ENCODE results near the gene TERT. TPM values are rescaled to one million over a fixed set of nuclear protein-coding genes. Genes with fewer than 3 reads are reported as not detected.

Gene TERT
- total and polyA plus RNA-seq, 2 of the 8 experiments (the other 6 are each of a cell fraction or from before 2014, with no cell fraction given), result 13.1 to 23.1 TPM

DNA sequence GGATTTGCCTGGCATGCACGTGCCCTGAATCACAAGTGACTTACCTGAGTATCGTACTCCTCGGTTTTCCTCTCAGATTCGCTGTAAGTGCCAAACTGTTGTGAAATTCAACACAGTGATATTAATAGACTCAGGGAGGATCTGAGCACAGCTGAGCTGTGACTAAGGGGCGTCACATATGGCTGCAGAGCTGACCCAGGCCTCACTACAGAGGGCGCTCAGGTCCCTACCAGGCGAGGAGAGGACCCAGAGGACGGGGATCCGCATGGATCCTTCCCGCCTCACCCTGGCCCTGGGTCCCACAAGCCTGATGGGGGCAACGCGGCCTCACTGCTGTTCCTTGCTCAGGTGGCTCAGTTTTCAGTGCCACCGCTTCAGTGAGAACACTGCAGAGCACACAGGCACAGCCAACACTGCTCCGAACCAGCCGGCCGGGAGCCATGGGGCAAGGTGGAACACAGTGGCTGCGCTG lies 29.9 kb upstream of the TERT start:
- H2BK15ac ChIP-seq (ENCODE audit: low read length), result no peak overlapping the region

More for the DNA sequence above, 29.9 kb upstream of the TERT start:
- H2AFZ ChIP-seq (ENCODE audit: low read length), result no peak overlapping the region
- H3K4me3 ChIP-seq (ENCODE audit: extremely low read depth in 1 of 4, insufficient read depth in 2 of 4, low read depth in 3 of 4, low read length in 4 of 4), result no peak overlapping the region
- no peak overlapping the region for H2AK5ac ChIP-seq (ENCODE audit: low read depth, low read length)
- no peaks in the 10 kb centered on the region; the same call in none of the 2 replicates for H3K79me1 ChIP-seq (ENCODE audit: low read depth, low read length)
- no peak overlapping the region for H4K5ac ChIP-seq (ENCODE audit: insufficient read length, low read depth, low read length)
- H4K8ac ChIP-seq (ENCODE audit: extremely low read depth, insufficient read depth, low read length), result no peak overlapping the region
- WGBS, 2 experiments (ENCODE audit: extremely low coverage in 1 of 2, insufficient coverage in 1 of 2, insufficient read length in 1 of 2, insufficient replicate concordance in 2 of 2, low coverage in 1 of 2, low lambda C conversion rate in 2 of 2, missing lambda C conversion rate in 1 of 2), result 93% methylated on average over 17 of the region's 17 CpGs; no CpG with 5 or more reads in 1 of the 2 experiments
- no peaks in the 10 kb centered on the region for H3K23me2 ChIP-seq (ENCODE audit: low read depth, low read length)
- no peak overlapping the region; the same call in 1 of the 2 replicates for H2BK5ac ChIP-seq (ENCODE audit: low read depth, low read length)
- no peaks in the 10 kb centered on the region; a peak in 1 of 7 replicates for H3K4me1 ChIP-seq (replicated peaks in 1 of 4; ENCODE audit: control insufficient read depth in 3 of 4, insufficient read depth in 4 of 4, low read length in 3 of 4)
- TF ChIP-seq RNF2 (IDR thresholded peaks at IDR 0.05; ENCODE audit: borderline replicate concordance, low read depth, low read length, missing control alignments, poor library complexity, severe bottlenecking), result no peak
- TF ChIP-seq PHF8 (conservative IDR thresholded peaks at IDR 0.05; ENCODE audit: low read depth, low read length), result no peak
- TF ChIP-seq, protein P1, sequence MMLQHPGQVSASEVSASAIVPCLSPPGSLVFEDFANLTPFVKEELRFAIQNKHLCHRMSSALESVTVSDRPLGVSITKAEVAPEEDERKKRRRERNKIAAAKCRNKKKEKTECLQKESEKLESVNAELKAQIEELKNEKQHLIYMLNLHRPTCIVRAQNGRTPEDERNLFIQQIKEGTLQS (IDR thresholded peaks at IDR 0.05; ENCODE audit: insufficient read depth, low read depth, low read length), result no peak
- TF ChIP-seq, protein P2, sequence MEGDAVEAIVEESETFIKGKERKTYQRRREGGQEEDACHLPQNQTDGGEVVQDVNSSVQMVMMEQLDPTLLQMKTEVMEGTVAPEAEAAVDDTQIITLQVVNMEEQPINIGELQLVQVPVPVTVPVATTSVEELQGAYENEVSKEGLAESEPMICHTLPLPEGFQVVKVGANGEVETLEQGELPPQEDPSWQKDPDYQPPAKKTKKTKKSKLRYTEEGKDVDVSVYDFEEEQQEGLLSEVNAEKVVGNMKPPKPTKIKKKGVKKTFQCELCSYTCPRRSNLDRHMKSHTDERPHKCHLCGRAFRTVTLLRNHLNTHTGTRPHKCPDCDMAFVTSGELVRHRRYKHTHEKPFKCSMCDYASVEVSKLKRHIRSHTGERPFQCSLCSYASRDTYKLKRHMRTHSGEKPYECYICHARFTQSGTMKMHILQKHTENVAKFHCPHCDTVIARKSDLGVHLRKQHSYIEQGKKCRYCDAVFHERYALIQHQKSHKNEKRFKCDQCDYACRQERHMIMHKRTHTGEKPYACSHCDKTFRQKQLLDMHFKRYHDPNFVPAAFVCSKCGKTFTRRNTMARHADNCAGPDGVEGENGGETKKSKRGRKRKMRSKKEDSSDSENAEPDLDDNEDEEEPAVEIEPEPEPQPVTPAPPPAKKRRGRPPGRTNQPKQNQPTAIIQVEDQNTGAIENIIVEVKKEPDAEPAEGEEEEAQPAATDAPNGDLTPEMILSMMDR (IDR thresholded peaks at IDR 0.05; ENCODE audit: control extremely low read depth in 1 of 3, insufficient read depth in 1 of 3, low read depth in 1 of 3, low read length in 3 of 3), result peak in 2 of 3 experiments; percentile 27 to 28; a peak in 3 of 4 replicates
- TF ChIP-seq RAD21 (IDR thresholded peaks at IDR 0.05 in 1 of 2, conservative IDR thresholded peaks at IDR 0.05 in 1 of 2; ENCODE audit: low read depth in 2 of 2, low read length in 2 of 2), result peak; percentile 22 to 42; a peak in 3 of 4 replicates
- H4K91ac ChIP-seq (replicated peaks; ENCODE audit: insufficient read length, low read length), result no peak overlapping the region
- H2BK12ac ChIP-seq (ENCODE audit: low read depth, low read length), result 0 out of 2 replicates have a peak overlapping the region, but pooled peaks have one; percentile 39
- H4K20me1 ChIP-seq (replicated peaks in 1 of 2; ENCODE audit: control insufficient read depth in 1 of 2, insufficient read depth in 2 of 2, low read length in 2 of 2), result peaks cover 2 to 14% of the 10 kb centered on the region in 2 experiments
- no peaks in the 10 kb centered on the region for H3K27me3 ChIP-seq (replicated peaks in 1 of 4; ENCODE audit: control insufficient read depth in 3 of 4, extremely low read depth in 1 of 4, insufficient read depth in 3 of 4, low read length in 3 of 4)
- POLR2A ChIA-PET (ENCODE audit: partially characterized antibody), result interaction anchor here (2.8 kb wide), 1 partner anchor 9 kb away, joined by 11 read pairs; no protein-coding TSS in a partner anchor
- no peak overlapping the region for H3K14ac ChIP-seq (ENCODE audit: insufficient read length)
- H3K9me3 ChIP-seq (ENCODE audit: insufficient read depth in 2 of 2, low read depth in 1 of 2, low read length in 1 of 2), result peaks cover 0 to 4% of the 10 kb centered on the region in 2 experiments; a peak in 1 of 4 replicates
- no peak for DNase-seq (ENCODE audit: low read depth in 1 of 2, low spot score in 2 of 2)
- no peak overlapping the region for H3K18ac ChIP-seq (ENCODE audit: extremely low read depth, low read length)
- H3K9ac ChIP-seq (replicated peaks in 1 of 4; ENCODE audit: extremely low read depth in 1 of 4, low read depth in 3 of 4, low read length in 3 of 4), result no peak overlapping the region
- H3K56ac ChIP-seq (replicated peaks; ENCODE audit: insufficient read length, low read depth, low read length), result no peak overlapping the region
- no peak overlapping the region for H3K23ac ChIP-seq (ENCODE audit: insufficient read length)
- no peak overlapping the region for H2BK20ac ChIP-seq (ENCODE audit: low read length)
- H2BK120ac ChIP-seq (replicated peaks; ENCODE audit: low read depth, low read length), result no peak overlapping the region
- H3K36me3 ChIP-seq (ENCODE audit: control insufficient read depth in 2 of 4, insufficient read depth in 4 of 4, low read length in 3 of 4), result peaks cover 15 to 60% (median 47%) of the 10 kb centered on the region in 4 experiments
- peaks cover 0 to 6% of the 10 kb centered on the region in 2 experiments; a peak in 2 of 4 replicates for H3K79me2 ChIP-seq (ENCODE audit: control insufficient read depth in 1 of 2, insufficient read depth in 2 of 2, low read length in 2 of 2)
- no peak for FAIRE-seq
- H3K27ac ChIP-seq (ENCODE audit: low read depth, low read length), result no peak overlapping the region
- H3K4ac ChIP-seq (replicated peaks; ENCODE audit: insufficient read length, low read depth, low read length), result no peak overlapping the region
- no peak overlapping the region for H3K4me2 ChIP-seq (ENCODE audit: insufficient read depth in 1 of 2, low read depth in 2 of 2, low read length in 2 of 2)
- CTCF ChIA-PET (ENCODE audit: partially characterized antibody), result interaction anchor here (0.6 to 1.9 kb wide), 5 partner anchors 11 to 198 kb away, joined by 3 to 5 read pairs (median 3); no protein-coding TSS in a partner anchor
